NCI-H1092 treated with DMSO at 0.1 percent for 48 hours (cell line): ENCODE data around the gene ITGBL1.

Experiments used
- DNase-seq: peaks from one replicate; lab custom pipeline; 2025; lab: John Stamatoyannopoulos, UW

ITGBL1 gene

DNA sequence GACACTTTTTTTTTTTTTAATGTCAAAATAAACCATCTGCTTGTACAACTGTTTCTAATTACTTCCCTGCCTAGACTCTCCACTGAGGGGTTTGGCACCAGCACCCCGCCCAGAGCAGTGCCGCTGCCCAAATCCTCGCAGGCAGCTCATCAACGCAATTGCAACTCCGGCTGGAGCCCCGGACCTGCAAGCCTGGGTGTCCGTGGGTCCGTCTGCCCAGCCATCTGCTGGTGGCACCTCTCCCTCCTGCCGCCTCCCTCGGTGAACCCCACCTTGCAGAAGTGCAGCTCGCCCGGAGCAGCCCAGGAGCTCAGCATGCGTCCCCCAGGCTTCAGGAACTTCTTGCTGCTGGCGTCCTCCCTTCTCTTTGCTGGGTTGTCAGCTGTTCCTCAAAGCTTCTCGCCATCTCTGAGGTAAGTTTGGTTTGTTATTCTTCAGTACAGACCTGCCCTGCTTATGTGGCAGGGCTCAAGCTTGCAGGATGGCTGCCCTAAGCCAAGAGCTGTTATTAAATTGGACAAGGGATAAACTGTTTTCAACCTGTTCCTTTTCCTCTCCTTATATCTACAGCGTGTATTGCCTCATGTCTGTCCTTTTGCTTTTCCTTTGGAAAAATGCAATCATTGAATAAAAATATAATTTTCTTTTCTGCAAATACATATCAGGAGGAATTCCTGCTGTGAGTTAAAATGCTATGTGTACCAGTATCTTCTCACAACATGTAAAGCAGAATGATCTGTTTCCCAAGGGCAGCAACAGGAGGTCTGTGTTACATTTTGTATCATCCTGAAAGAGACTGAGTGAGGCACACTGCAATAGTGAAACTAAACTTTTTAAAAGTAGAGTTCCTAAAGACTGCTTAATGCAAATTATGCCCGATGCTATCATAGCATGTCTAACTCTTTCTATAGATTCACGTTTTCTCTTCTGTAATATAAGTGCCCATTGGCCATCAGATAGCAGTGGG, at the start of gene ITGBL1:
ITGBL1 (plus strand) TSS at position 157 of the 967 bp plus-strand sequence; CDS start at position 316, 159 bp downstream.
- DNase-seq = no peak

GRCh38 chr13:101406791-101407190, 45.7 kb upstream of the ITGBL1 start:
- no peak for DNase-seq

DNA sequence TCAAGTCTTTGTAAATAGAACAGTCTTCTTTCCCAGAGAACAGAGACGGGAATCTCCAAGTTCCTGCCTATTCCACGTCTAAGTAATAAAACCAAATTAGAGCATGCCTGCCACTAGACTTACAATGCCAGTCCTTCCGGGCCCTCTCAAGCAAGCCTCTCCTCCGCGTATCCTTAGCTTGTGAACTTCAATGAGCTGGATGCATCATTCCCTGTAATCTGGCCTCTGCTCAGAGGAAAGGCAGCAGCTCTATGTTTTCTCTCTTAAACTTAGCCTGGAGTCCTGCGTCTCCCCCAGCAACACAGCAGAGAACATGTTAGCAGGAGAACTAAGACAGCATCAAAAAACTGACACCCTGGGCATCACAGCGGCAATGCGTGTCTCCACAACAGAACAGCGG, 44.3 kb upstream of the ITGBL1 start:
- no peak for DNase-seq

DNA sequence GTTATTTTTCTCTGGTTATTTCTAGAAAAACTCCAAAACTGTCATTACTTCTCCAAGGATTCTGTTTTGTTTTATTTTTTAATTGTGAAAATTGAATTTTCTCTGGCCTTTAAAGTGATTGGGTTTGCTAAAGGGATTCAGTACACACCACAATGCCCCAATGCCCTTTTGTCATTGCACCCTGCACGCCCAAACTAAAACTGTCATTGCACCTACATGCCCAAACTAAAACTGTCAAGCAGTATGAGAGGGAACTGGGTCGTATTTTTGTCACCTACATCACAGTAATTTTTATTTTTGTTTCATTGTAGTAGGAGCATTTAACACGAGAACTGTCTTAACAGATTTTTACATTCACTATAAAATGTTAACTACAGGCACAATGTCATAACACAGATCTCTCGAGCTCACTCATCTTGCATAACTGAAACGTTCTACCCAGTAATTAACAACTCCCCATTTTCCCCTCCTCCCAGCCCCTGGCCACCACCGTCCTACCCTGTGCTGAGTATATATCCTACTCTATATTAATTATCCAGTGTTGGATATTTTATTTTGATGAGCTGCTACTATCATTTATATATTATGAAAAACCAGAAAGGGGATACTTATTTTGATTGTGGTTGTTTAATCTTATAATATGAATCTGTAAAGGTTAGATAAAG, 43.4 kb upstream of the ITGBL1 start:
- DNase-seq = no peak

GRCh38 chr13:101412076-101412475, 40.4 kb upstream of the ITGBL1 start:
- DNase-seq = peak; percentile 72

GRCh38 chr13:101415358-101416174, 36.9 kb upstream of the ITGBL1 start:
- DNase-seq = peak; percentile 75

- DNase-seq = peak; percentile 95
Measured at GRCh38 chr13:101416181-101417042, 36.1 kb upstream of the ITGBL1 start, which contains the start of gene NALCN. TSS of gene NALCN (minus strand) at chr13:101416508. CDS start at chr13:101399126, 17,382 bp downstream.

DNA sequence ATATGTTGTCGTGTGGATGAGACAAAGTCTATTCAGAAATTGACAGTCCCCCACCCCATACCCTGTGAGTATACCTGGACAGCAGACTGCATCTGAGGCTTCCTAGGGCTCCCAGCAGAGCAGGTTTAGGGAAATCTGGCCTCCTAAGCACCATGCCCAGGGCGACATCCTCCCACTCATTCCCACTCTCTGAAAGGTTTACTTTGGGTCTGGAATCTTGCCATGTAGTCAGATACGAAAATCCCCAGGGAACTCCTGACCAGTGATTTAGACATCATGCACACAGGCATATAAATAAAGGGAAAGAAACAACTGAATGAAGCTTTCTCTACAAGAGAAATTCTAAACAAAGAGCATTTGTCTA, 35.5 kb upstream of the ITGBL1 start:
- peak; percentile 99 for DNase-seq

DNA sequence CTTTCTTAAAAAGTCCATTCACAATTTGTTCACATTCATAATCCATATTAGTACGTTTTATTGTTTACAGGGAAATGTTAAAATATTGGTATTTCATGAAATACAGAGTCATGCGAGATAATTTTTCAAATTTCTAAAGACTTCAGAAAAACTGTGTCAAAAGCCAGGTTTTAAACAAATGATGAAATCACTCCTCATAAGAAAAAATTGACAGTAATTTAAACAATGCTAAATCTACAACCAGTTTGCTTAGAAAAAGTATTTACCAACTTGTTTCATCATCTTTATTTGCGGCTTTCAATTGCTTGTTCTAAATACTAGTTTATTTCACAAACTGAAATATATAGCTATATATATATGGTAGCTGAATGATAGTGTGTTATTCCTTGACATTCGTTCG, 35.0 kb upstream of the ITGBL1 start:
- DNase-seq = no peak

DNA sequence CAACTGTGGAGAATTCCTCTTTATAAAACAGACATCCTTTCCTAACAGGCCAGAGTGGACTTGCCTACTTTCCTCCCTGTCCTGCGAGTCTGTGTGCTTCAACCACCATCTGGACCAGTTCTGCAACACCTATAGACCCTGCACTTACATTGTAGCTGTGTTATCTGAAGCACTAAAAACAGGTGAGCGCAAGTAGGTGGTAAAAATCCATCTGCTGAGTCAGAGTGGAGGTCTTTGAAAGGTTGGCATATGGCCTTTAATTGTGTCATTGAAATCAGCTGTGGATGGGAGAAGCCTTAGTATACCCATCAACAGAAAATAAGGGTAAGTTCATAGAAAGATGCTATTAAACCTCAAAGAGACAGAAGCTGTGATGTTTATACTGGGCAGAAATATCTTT, 28.6 kb upstream of the ITGBL1 start:
- DNase-seq = no peak

GRCh38 chr13:101424381-101425155, 27.9 kb upstream of the ITGBL1 start:
- no peak for DNase-seq

GRCh38 chr13:101425156-101425471, 27.4 kb upstream of the ITGBL1 start:
- no peak for DNase-seq

DNA sequence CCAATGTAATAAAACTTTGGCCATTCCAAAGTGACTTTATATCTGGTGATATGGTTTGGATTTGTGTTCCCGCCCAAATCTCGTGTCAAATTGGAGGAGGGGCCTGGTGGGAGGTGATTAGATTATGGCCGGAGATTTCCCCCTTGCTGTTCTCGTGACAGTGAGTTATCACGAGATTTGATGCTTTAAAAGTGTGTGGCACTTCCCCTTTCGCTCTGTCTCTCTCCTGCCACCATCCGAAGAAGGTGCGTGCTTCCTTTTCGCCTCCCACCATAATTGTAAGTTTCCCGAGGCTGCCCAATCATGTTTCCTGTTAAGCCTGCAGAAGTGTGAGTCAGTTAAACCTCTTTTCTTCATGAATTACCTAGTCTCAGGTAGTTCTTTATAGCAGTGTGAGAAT, 26.9 kb upstream of the ITGBL1 start:
- DNase-seq = no peak

- no peak for DNase-seq
Measured at GRCh38 chr13:101429733-101430132, 22.7 kb upstream of the ITGBL1 start.

- DNase-seq = no peak
Measured at GRCh38 chr13:101433895-101434294, 18.6 kb upstream of the ITGBL1 start.

- DNase-seq = no peak
Measured at GRCh38 chr13:101434486-101434885, 18.0 kb upstream of the ITGBL1 start.

GRCh38 chr13:101447852-101448251, 4.6 kb upstream of the ITGBL1 start:
- no peak for DNase-seq

GRCh38 chr13:101449790-101450748, 2.4 kb upstream of the ITGBL1 start:
- DNase-seq = no peak

- no peak for DNase-seq
Measured at GRCh38 chr13:101450749-101451130, 1.7 kb upstream of the ITGBL1 start.

- no peak for DNase-seq
Measured at GRCh38 chr13:101451641-101452040, 834 bp upstream of the ITGBL1 start.
